NOMO-1 treated with dmso at 0.1 percent for 144 hours (cell line): ENCODE results near the gene UMOD.

Experiments
- DNase-seq: peaks from one replicate; lab custom pipeline; 2025; ENCODE audit not compliant: unreplicated experiment; lab: John Stamatoyannopoulos, UW

UMOD gene

DNA sequence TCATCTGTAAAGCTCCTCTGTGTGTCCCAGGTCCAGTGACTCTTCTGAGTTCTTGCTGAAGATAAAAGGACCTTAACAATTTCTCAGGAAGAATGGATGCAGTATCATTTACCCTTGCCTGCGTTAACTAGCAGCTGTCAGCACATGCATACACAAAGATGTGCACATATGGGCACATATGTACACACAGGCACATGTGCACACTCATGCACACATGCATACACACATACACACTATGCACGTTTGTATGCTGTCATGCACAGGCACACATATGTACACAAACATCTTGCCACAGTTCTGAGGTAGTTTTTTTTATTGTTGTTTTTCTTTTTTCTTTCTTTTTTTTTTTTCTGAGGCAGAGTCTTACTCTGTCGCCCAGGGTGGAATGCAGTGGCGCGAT, 50.1 kb downstream of the UMOD start:
- no peak for DNase-seq

DNA sequence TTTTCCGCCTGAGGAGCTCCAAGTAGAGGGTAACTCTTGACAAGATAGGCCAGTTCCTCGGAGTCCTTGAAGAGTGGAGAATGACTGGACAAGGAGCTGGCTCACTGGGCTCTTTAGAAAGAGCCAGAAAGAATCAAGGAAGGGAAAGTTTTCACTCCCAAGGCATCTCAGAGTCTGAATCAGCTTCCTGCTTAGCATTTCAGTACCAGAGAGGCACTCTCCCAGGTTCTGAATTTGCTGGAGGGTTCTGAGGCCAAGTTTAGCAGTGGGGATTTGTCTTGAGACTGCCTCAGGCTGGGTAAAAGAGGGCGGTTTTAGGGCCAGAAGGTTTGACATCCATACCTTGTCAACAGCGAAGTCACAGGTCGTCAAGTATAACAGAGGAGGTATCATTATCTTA, 50.7 kb downstream of the UMOD start:
- no peak for DNase-seq

DNA sequence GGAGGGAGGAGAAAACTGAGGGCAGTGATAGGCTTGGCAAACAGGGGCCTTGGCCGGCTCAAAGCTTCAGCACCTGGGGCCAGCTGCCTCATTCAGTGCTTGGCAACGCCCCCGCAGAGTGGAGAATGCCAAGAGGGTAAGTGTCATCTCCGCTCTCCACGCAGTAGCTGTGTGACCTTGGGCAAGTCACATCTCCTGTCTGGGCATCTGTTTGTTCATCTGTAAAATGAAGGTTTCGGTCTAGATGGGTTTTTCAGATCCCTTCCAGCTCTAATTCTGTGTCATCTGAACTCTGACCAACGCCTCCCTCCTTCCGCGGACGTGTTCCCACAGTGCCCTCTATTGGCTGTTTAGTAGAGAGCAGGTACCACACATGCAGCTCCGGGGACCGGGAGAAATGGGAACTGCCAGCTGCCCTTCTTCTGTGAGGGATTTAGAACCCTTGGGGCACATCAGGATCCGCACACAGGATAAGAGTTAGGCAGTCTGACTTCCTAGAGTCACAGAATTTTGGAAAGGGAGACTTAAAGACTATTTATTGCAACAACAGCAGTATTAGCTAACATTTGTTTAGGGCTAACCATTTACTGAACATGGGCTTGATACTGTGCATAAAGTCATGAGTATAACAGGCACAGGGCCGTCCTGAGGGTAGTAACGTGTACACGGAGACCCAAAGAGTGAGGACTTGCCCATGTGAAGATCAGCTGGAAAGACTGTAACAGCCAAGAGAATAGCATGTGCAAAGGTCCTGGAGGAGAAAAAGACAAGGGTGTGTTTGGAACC, 52.0 kb downstream of the UMOD start:
- peak; percentile 5 for DNase-seq

DNA sequence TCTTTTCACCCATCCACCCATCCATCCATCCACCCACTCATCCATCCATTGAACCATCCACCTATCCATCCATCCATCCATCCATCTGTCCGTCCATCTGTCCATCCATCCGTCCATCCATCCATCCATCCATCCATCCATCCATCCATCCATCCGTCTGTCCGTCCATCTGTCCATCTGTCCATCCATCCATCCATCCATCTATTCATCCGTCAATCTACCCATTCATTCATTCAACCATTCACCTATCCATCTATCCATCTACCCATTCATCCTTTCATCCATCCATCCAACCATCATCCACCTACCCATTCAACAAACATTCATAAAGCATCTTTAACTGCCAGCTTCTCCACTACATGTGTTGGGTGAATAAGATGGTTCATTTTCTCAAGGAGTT, 54.1 kb downstream of the UMOD start:
- no peak for DNase-seq

DNA sequence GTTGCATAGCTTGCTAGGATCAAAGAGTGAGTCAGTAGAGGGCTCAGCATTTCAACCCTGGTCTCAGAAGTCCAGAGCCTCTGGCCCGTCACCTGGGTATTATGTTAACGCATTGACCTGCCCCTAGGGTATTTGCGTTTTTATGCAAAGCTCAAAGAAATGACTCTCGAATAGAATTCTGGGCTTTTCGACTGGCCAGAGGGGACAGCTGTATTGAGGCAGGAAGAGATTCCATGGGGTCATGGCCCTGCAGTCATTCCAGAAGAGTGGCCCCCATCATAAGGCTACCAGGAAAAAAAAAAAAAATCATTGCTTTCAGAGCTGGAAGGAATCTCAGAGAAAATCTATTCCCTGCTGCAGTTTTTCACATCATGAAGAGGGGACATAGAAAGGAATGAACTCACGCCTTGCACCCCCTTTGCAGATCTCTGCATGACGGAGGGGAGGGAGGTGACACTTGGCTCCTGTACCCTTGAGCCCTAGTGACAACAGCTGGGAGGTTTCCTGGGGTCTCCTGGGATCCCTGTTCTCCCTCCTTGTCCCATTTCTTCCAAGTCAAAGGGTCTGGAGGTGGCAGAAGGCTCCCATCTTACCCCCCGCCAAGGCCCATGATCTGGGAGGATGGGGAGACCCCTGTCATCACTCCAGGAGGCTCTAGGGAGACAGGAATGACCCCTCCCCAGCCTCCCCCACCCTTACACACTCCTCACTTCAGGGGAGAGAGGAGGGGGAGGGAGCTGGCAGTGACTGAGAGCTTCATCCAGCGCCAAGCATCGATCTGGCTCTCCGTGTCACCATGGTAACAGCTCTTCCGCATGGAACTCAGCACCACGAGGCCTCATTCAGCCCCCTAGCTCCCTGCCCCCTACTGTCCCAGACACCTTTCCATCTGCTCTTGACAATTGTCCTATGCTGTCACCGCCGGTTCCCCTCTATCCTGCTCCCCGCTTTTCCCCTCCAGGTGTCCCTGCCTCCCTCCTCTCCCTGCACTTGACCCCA, 61.0 kb downstream of the UMOD start:
- no peak for DNase-seq

DNA sequence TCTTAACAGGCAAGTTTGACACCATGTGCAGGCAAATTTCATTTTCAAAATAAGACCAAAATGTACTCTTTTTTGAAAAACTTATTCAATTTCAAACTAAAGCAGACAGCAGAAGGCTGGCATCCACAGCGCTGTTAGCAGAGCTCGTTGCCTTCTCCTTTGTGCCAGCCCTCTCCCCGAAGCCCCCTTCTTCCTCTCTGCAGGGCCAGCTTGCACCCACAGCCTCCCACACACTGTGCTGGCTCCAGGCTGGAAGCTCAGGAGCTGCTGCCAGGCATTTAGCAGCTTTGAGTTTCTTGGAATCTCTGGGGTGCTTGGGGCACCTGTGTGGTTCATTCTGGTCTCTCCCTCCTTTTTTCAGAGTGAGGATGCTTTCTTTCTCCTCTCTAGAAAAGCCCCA, 62.9 kb downstream of the UMOD start:
- DNase-seq: no peak

DNA sequence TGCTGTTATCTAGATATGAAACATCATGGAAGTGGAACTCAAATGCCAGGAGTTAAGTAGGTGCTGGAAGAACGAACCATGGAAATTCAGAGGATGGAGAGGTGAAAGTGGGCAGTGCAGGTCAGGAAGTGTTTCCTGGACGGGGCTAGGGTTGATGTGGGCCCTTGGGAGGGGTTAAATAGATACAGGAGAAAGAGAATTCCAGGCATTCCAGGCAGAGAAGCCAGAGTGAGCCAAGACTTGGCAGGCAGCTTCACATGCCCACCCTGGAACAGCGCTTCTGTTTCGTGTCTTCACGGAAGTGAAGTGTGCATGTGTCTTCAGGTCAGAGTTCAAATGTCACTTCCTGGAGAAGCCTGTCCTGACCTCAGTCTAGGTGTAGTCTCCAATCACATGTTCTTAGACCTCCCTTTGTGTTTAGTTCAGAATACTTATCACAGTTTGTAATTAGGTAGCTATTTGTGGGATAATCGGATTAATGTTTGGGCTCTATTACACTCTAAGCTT, 66.5 kb downstream of the UMOD start:
- no peak for DNase-seq
